ENCODE results near the gene ZNHIT3. TPM values are rescaled to one million over a fixed set of nuclear protein-coding genes. Genes with fewer than 3 reads are reported as not detected.

Gene ZNHIT3
- total and polyA plus RNA-seq, 2 of the 4 experiments (the other 2 are of a cell fraction), result 27.8 to 52.3 TPM

GRCh38 chr17:36498560-36499300 lies 12.2 kb downstream of the ZNHIT3 start:
- Histone ChIP-seq H4K5ac (ENCODE audit: low read depth, low read length) (no peak overlapping the region), H3K9ac (ENCODE audit: low read depth, low read length) (no peak overlapping the region), H3K9me1 (ENCODE audit: insufficient read depth, low read length) (no peaks in the 10 kb centered on the region), H3K4me1 (ENCODE audit: control insufficient read depth, insufficient read depth, low read length) (no peaks in the 10 kb centered on the region), H3K9me3 (ENCODE audit: control insufficient read depth, insufficient read depth, low read length) (no peaks in the 10 kb centered on the region), H2AFZ (replicated peaks; ENCODE audit: low read length, poor library complexity) (no peak overlapping the region), H3K23ac (ENCODE audit: low read depth, low read length) (no peak overlapping the region), H2AK5ac (ENCODE audit: low read depth, low read length) (no peak overlapping the region), H3K27me3 (ENCODE audit: control insufficient read depth, insufficient read depth, low read length) (no peaks in the 10 kb centered on the region), H3K14ac (replicated peaks; ENCODE audit: low read depth, low read length) (no peak overlapping the region), H3K27ac (ENCODE audit: insufficient read depth, low read length) (no peak overlapping the region), H3K56ac (ENCODE audit: extremely low read depth, insufficient read depth, low read length) (no peak overlapping the region), H3K79me1 (ENCODE audit: low read depth in 1 of 2, low read length in 2 of 2) (no peaks in the 10 kb centered on the region), H2BK15ac (ENCODE audit: low read depth, low read length) (no peak overlapping the region), H2BK5ac (ENCODE audit: low read depth, low read length, poor library complexity, severe bottlenecking) (no peak overlapping the region), H3K4ac (ENCODE audit: low read depth, low read length) (no peak overlapping the region), H3K18ac (ENCODE audit: low read depth, low read length) (no peak overlapping the region), H4K91ac (ENCODE audit: insufficient read depth, low read depth, low read length) (no peak overlapping the region), H2BK120ac (ENCODE audit: low read depth, low read length) (no peak overlapping the region), H2AK9ac (replicated peaks; ENCODE audit: low read depth, low read length, poor library complexity) (no peak overlapping the region), H3K4me3 (ENCODE audit: insufficient read depth, low read depth, low read length) (no peak overlapping the region), H2BK20ac (ENCODE audit: low read depth, low read length) (no peak overlapping the region), H4K20me1 (ENCODE audit: insufficient read depth, low read length) (no peaks in the 10 kb centered on the region), H3K36me3 (ENCODE audit: control insufficient read depth, insufficient read depth, low read length) (peaks cover 49% of the 10 kb centered on the region), H3K4me2 (ENCODE audit: low read depth, low read length) (no peak overlapping the region), H4K8ac (ENCODE audit: low read depth in 2 of 2, low read length in 2 of 2) (no peak overlapping the region)
- intact Hi-C loops (cut with micrococcal nuclease), result no loop called here
- dilution Hi-C loops (cut with HindIII; ENCODE audit: low sequenced_read_pairs, unreplicated experiment), result no loop called here
- no peak for TF ChIP-seq BHLHE40 (IDR thresholded peaks at IDR 0.05; ENCODE audit: low read depth, low read length)
- no peak for TF ChIP-seq USF2 (IDR thresholded peaks at IDR 0.05; ENCODE audit: low read depth, low read length)
- TF ChIP-seq RFX5 (IDR thresholded peaks at IDR 0.05; ENCODE audit: low read depth, low read length), result no peak
- TF ChIP-seq CEBPB (IDR thresholded peaks at IDR 0.05; ENCODE audit: low read depth, low read length), result no peak
- TF ChIP-seq MAZ (IDR thresholded peaks at IDR 0.05; ENCODE audit: borderline replicate concordance, low read depth, low read length), result no peak
- no peak for TF ChIP-seq POLR2A (IDR thresholded peaks at IDR 0.05; ENCODE audit: low read depth, low read length)
- no peak for TF ChIP-seq MXI1 (IDR thresholded peaks at IDR 0.05; ENCODE audit: borderline replicate concordance, low read depth, low read length)
- TF ChIP-seq FOS (IDR thresholded peaks at IDR 0.05; ENCODE audit: low read depth, low read length), result no peak
- TF ChIP-seq RCOR1 (IDR thresholded peaks at IDR 0.05; ENCODE audit: insufficient replicate concordance, low read length), result no peak
- TF ChIP-seq CHD1 (IDR thresholded peaks at IDR 0.05; ENCODE audit: low read depth, low read length), result no peak
- TF ChIP-seq, protein P1, sequence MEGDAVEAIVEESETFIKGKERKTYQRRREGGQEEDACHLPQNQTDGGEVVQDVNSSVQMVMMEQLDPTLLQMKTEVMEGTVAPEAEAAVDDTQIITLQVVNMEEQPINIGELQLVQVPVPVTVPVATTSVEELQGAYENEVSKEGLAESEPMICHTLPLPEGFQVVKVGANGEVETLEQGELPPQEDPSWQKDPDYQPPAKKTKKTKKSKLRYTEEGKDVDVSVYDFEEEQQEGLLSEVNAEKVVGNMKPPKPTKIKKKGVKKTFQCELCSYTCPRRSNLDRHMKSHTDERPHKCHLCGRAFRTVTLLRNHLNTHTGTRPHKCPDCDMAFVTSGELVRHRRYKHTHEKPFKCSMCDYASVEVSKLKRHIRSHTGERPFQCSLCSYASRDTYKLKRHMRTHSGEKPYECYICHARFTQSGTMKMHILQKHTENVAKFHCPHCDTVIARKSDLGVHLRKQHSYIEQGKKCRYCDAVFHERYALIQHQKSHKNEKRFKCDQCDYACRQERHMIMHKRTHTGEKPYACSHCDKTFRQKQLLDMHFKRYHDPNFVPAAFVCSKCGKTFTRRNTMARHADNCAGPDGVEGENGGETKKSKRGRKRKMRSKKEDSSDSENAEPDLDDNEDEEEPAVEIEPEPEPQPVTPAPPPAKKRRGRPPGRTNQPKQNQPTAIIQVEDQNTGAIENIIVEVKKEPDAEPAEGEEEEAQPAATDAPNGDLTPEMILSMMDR (conservative IDR thresholded peaks at IDR 0.05; ENCODE audit: low read depth, low read length), result no peak
- TF ChIP-seq, protein P2, sequence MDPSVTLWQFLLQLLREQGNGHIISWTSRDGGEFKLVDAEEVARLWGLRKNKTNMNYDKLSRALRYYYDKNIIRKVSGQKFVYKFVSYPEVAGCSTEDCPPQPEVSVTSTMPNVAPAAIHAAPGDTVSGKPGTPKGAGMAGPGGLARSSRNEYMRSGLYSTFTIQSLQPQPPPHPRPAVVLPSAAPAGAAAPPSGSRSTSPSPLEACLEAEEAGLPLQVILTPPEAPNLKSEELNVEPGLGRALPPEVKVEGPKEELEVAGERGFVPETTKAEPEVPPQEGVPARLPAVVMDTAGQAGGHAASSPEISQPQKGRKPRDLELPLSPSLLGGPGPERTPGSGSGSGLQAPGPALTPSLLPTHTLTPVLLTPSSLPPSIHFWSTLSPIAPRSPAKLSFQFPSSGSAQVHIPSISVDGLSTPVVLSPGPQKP (IDR thresholded peaks at IDR 0.05; ENCODE audit: borderline replicate concordance, low read depth, low read length), result no peak
- ATAC-seq (ENCODE audit: low read depth), result no peak
- CTCF ChIA-PET, result no interaction called here
- POLR2A ChIA-PET (ENCODE audit: unreplicated experiment), result no interaction called here
- in situ Hi-C loops (cut with MboI; ENCODE audit: low sequenced_read_pairs), result no loop called here
- no peak for DNase-seq
- no TSS peak for BruUV-seq (replicated peaks)
- 87% methylated on average over 3 of the region's 7 CpGs; no CpG with 5 or more reads in 1 of the 2 experiments for WGBS, 2 experiments (ENCODE audit: extremely low coverage in 2 of 2, insufficient read length in 1 of 2)

Data from IMR-90 (cell line).